RKO (cell line): ENCODE measurements around the gene NMRAL1.

Experiments
- DNase-seq: peaks from one replicate; pipeline ENCODE4 v3.0.0-alpha.2; 2016; ENCODE audit warnings: low spot score

The NMRAL1 gene

DNA sequence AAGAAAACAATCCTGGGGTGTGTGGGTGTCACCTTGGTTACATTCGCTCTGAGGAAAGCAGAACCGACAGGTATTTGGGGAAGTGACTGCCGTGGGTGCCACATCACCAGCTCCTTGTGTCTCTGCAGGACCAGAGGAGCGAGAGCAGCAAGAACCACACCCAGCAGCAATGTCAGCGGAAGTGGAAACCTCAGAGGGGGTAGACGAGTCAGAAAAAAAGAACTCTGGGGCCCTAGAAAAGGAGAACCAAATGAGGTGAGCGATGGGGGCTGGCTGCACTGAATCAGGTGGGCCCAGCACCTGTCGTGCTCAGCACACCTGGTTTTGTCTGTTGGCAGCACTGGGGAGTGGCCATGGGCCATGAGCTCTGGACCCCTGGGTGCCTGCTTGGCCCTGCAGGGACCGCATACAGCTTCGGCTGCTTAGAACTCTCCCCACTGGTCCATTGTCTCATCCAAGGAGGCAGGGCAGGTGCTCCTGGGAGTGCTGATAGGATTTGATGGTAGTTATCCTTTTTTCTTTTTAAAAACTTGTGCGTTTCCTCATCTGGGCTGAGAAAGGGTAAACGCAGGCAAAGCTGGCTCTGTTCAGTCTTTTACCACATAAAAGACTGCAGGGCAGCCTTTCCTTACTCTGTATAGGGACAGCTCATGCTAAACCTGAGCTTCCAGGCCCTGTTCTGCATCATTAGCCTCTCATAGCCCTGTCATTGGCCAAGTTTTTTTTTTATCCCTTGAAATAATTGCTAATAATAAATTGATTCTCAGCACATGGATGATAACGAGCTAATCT lies 31.1 kb upstream of the NMRAL1 start:
- no peak for DNase-seq

DNA sequence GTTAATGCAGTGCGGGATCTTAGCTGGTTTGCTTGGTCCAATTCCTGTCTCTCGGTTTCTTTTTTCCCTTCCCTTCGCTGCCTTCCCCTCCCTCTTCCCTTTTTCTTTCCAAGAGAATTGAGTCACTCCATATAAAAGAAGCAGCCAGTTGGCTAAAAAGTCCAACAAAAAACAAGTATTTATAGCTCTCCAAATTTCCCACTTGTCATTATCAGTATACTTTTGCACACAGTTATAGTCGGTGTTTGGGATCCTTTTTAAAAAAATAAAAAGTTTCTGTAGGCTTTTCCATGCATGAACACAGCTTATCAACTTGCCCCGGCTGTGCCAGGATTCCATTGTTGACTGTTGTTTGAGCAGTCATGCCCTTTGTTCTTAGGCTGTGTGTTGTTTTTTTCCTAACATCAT lies 26.6 kb upstream of the NMRAL1 start:
- no peak for DNase-seq

DNA sequence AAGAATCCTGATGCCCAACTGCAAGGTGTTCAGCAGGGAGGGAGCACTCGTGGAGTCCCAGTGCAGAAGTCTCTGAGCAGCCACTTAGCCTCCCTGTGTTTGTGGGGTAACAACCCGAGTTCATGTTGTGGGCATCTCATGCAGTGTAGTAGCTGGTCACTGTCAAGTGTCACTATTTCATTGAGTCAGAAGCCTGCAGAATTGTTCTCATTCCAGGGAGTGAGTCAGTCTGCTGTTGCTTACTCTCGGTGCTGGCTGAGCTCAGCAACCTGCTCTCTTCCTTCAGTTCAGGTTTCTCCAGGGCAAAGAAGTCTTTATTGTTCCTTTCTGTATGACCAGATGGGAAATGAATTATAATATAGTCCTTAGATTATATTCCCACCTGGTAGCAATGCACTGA lies 25.8 kb upstream of the NMRAL1 start:
- DNase-seq: peak; percentile 77

DNA sequence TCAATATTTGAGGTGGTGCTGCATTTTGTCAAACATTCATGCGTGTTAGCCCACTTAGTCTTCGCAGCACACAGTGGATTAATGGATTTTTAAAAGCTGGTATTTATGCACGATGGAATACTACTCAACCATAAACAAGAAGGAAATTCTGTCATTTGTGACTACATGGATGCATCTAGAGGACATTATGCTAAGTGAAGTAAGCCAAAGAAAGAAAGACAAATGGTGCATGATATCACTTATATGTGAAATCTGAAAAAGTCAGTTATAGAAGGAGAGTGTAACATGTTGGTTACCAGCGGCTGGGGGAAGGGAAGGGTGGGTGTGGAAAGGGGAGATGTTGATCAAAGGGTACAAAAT lies 24.8 kb upstream of the NMRAL1 start:
- no peak for DNase-seq

DNA sequence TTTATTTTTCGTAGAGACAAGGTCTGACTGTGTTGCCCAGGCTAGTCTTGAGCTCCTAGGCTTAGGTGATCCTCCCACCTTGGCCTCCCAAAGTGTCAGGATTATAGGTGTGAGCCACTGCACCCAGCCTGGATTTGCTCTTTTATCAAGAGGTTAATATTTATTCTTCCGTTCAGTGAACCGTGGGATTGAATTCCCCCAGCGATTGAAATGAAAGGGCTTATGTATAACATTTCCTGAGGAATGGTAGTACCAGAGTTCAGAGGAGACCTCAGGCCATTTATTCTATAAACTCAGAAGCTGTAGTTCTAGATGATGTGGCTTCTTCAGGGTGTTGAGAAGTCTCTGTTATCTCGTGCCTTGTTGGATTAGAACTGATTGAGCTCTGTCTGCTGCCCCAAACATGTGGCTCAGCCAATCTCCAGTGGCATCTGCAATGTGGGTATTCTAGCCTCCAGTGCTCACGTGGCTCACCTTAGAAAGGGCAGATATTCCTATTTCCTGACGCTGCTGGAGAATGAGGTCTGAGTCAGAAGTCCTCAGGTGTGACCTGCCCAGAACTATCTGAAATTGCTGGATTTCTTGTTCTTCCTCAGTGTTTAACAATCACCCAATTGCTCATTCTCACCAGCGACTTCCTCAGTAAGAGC lies 24.2 kb upstream of the NMRAL1 start:
- no peak for DNase-seq

DNA sequence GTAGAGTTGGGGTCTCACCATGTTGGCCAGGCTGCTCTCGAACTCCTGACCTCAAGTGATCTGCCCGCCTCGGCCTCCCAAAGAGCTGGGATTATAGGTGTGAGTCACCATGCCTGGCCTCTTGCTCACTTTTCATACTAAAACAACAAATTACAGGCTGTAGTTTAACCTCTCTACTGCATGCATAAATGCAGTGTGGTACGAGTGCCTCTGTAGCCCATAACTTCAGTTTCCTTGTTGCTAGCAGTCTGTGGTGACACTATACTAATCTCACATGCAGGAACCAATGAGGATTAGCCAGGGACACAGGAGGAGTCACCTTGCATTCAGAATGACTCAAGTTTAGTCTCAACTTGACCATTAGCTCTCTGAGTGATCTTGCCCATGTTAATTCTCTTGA lies 21.9 kb upstream of the NMRAL1 start:
- peak; percentile 86 for DNase-seq

DNA sequence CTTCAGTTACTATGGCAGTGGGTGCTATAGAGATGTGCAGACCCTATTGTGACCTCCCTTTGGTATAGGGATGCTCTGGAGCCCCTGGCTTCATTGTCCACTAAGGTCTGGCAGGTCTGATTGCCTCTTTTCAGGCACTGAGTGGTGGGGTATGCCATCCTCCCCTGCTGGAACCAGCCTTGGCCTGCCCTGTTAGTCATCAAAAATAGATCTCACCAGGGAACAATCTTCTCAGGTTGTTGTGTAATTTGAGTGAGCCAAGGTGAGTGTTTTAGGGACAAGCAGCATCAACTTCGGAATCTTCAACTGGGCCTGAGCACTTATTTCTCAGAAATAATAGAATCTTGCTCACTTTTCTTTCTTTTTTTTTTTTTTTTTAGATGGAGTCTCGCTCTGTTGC lies 21.3 kb upstream of the NMRAL1 start:
- no peak for DNase-seq

DNA sequence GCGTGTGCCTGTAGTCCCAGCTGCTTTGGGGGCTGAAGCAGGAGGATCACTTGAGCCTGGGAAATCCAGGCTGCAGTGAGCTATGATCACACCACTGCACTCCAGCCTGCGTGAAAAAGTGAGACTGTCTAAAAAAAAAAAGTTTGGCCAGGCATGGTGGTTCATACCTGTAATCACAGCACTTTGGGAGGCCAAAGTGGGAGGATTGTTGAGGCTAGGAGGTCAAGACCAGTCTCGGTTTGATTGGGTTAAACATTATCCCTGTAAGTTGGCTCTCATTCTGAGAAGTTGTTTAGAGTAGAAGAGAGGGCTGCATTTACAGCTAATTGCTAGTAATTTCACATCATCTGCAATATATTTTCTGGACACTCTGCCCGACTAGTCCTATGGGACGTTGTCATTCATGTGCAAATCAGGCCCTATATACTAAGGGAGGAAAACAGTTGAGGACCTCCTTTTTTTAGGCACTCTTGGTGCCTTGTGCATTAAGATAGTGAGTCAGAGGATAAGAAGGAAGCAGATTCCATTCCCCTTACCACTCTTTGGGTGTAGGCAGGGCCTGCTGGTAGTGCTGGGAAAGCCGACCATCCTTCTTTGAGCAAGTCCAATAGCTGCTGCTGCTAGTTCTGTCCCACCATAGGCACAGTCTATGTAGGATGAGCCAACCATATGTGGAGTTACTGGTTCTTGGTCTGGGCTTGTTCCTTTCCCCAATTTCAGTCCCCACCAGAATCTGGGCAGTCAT lies 20.5 kb upstream of the NMRAL1 start:
- DNase-seq: peak; percentile 73

DNA sequence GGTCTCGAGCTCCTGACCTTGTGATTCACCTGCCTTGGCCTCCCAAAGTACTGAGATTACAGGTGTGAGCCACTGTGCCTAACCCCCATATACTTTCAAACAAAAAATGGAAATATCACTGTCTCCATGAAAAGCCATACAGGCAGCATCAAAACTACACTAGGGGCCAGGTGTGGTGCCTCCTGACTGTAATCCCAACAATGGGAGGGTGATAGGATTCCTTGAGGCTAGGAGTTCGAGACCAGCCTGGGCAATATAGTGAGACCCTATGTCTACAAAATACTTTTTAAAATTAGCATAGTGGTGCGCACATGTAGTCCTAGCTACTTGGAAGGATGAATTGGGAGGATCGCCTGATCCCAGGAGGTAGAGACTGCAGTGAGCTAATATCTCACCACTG lies 17.5 kb upstream of the NMRAL1 start:
- no peak for DNase-seq

DNA sequence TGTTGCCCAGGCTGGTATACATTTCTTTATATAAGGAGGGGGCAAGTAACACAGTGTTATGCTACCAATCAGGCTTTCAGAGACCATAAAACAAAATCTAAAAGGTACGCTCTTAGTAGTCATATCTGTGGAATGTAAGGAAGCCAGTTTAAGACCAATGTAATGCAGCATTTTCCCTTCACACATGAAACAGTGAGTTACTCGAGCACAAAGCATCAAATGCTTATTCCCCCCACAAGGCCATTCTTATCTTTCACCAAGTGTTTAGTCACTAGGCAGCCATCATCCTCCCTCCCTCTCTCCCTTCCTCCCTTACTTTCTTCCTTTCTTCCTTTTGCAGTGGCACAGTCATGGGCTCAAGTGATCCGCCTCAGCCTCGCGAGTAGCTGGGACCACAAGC lies 14.6 kb upstream of the NMRAL1 start:
- no peak for DNase-seq

DNA sequence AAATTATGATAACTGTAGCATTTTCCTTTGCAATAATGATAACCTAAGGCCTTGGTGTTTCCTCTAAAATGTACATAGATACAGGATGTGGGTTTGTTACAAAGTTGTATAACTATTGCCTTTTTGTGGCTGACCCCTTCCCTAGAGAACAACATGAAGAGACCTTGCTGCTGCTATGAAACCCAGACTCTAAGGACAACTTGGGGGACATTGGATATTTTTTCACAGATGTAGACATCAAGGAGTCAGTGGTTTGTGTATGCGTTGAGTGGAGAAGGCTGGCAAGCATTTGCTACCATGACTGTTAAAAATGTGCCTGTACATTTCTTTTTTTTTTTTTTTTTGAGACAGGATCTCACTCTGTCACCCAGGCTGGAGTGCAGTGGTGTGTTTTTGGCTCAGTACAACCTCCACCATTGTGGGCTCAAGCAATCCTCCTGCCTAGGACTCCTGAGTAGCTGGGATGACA lies 14.1 kb upstream of the NMRAL1 start:
- DNase-seq: no peak

DNA sequence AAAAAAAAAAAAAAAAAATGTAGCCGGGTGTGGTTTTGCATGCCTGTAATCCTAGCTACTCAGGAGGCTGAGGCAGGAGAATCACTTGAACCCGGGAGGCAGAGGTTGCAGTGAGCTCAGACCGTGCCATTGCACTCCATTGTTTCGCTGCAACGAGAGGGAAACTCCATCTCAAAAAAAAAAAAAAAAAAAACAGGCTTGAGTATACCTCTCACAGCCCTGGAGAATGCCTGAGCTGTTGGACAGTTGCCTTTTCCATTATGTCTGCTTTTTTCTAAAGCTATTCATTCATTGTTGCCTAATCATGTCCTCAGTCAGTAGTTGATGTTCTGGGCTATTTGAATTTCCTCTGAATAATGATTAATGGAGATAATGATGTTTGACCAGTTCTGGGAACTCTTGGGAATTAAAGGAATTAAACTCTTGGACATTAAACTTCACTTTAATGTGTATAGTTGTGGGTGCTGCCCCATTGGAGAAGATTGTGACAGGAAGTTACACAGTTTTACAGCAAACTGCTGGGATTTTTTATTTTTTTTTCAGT lies 13.6 kb upstream of the NMRAL1 start:
- no peak for DNase-seq

DNA sequence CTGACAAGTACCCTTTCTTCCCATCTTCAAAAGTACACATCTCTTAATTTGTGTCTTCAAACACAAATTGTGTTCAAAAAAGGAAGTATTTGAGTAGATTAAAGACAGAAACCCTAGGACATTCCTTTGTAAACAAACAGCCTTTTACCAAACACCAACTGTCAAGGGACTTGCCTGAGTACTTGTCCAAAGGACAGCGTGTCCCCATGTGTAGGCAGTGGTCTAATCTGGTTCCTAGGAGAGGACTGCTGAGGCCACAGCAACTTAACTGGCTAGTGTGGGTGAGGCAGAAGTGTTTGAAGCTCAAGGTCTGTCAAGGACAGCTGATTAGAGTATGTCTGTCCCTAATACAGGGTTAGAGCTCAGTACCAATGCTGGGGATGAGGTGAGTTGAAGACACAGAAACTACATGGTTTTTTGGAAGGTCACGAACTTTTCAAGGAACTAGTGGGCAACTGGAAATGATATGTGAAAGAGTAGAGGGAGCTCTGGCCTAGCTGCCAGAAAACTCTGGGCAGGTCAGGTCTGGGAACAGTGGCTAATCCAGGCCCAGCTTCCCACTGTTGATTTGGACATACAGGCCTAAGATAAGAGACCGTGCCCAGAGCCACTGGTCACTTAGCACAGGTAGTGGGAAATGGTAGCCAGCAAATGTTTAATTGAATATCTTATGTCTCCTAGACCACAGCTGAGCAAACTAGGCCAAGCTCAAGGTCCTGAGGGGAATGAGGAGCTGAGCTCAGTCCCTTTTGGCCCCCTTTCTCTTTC lies 11.9 kb upstream of the NMRAL1 start:
- no peak for DNase-seq

DNA sequence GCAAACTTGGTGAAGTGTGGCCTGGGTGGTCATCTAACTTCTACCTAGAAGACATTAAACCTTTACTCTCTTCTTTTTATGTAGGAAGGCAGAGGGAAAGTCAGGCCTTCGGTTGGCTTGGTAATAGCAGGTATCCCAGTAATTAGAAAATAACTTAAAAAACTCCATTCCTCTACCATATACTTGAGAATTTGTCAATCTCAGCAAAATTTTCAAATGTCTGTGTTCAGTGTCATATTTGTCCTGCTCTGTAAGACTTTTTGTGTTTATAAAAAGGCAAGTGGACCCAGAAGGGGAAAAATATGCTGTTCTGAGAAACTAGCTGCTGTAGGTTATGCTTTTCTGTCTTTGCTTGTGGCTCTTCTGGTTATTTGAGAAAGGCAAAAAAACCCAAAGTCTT lies 7.5 kb upstream of the NMRAL1 start:
- DNase-seq: no peak

DNA sequence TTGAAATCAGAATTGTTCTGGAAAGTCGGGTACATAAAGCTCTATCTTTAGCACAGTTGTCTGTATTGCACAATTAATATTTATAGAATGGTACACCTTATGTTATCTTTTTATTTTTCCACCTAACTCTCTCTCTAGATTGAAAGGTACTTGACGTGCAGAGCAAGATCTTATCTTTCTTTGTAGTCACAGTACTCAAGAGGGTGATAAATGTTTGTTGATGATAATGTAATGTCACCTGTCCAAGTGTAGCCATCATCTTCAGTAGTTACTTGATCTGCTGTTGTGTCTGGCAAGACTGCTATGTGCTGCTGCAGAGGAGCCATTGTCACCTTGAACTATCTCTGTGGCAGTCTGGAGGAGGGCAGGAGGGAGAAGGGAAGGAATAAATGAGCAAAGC lies 7.1 kb upstream of the NMRAL1 start:
- no peak for DNase-seq

DNA sequence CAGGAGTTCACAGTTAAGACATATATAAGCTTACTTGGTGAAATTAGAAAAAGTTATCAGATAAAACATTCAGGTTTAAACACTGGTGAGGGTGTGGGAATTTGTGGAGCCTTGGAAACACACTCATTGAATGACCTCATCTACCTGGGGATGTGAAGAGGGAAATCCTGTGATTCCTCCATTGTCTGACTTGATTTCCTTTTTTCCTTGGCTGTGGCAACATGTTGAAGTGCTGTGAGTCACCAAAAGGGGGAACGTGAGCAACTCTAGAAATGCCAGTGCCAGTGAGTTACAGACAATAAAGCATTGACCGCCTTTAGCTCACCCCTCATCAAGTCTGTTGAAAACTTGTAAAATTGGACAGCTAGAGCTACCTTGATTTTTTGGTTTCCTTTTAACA lies 3.5 kb upstream of the NMRAL1 start:
- DNase-seq: peak; percentile 74

DNA sequence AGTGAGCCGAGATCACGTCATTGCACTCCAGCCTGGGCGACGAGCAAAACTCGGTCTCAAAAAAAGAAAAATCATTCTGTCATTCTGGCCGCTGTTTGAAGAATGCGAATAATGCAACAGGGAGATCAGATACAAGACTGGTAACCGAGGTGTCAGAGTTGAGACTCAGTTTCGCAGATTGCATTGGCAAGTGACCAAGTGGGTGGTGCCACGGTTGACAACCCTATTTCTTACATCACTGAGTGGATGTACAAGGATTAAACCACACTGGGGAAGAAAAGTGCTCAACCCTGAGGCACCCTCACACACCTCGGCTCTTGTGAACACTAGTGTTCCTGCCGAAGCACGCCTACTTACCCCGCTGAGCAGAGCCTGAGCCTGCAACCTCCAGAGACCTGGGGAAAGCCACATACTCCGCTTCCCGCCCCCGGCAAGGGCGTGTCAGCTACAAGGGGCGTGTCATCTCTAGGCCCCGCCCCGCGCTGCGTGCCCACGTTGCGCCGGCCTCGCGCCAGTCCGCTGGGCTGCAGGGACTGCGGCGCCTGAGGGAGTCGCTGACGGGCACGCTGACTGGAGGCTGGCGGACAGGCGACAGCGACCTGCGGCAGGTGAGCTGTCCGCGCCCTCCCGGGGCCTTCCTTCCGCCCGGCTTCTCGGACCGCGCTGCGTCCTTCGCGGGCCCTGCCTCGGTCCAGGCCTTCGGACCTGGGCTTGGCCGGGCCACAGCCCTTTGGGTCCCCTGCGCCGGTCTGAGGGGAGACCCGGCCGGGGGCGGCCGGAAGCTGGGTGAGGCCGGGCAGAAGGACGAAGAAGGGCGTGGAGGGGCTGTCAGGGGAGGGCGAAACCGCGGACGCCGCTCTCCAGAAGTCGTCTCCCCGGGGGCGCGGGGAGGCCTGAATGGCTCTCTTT lies 1.7 kb upstream of the NMRAL1 start, which contains the start of gene HMOX2:
Gene HMOX2 (plus strand): TSS at position 519 of the 909 bp plus-strand sequence. CDS start 29,127 bp downstream, outside the sequence.
- DNase-seq: peak; percentile 95

DNA sequence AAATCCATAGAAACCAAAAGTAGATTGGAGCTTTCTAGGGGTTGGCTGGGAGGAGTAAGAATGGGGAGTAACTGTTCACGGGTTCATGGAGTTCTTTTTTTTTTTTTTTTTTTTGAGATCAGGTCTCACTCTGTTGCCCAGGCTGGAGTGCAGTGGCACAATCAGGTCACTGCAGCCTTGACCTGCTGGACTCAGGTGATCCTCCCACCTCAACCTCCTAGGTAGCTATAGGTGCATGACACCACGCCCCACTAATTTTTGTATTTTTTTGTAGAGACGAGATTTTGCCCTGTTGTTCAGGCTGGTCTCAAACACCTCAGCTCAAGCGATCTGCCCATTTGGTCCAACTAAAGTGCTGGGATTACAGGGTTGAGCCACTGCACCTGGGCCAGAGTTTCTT lies 1.5 kb downstream of the NMRAL1 start:
- DNase-seq: no peak

DNA sequence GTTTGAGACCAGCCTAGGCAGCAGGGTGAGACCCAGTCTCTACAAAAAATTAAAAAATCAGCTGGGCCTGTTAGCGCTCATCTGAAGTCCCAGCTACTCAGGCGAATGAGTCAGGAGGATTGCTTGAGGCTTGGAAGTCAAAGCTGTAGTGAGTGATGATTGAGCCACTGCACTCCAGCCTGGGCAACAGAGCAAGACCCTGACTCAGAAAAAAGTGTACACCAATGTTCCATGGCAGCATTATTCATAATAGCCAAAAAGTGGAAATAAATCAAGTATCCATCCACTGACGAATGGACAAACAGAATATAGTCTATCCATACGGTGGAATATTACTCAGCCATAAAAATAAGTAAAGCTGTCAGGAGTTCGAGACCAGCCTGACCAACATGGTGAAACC lies 2.6 kb downstream of the NMRAL1 start:
- peak; percentile 49 for DNase-seq

DNA sequence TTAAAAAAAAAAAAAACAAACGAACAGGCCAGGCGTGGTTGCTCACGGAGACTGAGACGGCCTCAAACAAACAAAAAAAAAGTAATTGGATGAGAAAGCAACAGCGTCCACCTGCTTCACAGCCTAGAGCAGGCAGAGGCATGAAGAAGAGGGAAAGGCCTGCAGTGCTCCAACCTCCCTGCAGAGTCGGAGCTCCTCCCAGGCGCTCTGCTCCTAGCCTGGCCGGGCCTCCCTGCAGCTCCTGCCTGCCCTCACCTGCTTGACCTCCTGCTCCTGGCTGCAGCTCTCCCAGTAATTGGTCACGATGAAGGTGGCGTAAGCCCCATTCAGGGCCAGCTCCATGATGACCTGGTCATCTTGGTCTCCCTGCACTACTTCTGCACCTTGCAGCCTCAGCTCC lies 5.5 kb downstream of the NMRAL1 start:
- DNase-seq: no peak

DNA sequence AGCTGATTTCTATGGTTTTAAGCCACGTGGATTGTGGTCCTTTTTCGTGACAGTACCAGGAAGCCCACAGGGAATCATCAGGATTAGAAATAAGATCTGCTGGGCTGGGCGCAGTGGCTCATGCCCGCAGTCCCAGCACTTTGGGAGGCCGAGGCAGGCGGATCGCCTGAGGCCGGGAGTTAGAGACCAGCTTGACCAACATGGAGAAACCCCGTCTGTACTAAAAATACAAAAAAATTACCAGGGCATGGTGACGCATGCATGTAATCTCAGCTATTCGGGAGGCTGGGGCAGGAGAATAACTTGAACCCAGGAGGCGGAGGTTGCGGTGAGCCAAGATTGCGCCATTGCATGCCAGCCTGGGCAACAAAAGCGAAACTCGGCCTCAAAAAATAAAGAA lies 6.5 kb downstream of the NMRAL1 start:
- DNase-seq: no peak
